ENCODE data around the gene HAGHL. TPM values are rescaled to one million over a fixed set of nuclear protein-coding genes. Genes with fewer than 3 reads are reported as not detected.

HAGHL gene
- total and polyA plus RNA-seq, 12 donors, result 0.35 to 63.5 (median 6.0) TPM; not detected in 1

- TF ChIP-seq, protein P1, sequence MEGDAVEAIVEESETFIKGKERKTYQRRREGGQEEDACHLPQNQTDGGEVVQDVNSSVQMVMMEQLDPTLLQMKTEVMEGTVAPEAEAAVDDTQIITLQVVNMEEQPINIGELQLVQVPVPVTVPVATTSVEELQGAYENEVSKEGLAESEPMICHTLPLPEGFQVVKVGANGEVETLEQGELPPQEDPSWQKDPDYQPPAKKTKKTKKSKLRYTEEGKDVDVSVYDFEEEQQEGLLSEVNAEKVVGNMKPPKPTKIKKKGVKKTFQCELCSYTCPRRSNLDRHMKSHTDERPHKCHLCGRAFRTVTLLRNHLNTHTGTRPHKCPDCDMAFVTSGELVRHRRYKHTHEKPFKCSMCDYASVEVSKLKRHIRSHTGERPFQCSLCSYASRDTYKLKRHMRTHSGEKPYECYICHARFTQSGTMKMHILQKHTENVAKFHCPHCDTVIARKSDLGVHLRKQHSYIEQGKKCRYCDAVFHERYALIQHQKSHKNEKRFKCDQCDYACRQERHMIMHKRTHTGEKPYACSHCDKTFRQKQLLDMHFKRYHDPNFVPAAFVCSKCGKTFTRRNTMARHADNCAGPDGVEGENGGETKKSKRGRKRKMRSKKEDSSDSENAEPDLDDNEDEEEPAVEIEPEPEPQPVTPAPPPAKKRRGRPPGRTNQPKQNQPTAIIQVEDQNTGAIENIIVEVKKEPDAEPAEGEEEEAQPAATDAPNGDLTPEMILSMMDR (IDR thresholded peaks at IDR 0.05), result no peak
- no peak for TF ChIP-seq POLR2A (IDR thresholded peaks at IDR 0.05)
- Histone ChIP-seq H3K27me3 (peaks cover 3% of the 10 kb centered on the region), H3K36me3 (replicated peaks in 1 of 2) (no peaks in the 10 kb centered on the region), H3K27ac (peak overlapping the region in 2 of 5 donors; percentile 56 to 62), H3K4me1 (replicated peaks in 1 of 2) (peaks cover 23 to 34% of the 10 kb centered on the region in 2 donors), H3K4me3 (peak overlapping the region in 2 of 4 donors; percentile 37 to 76), H3K9me3 (replicated peaks in 1 of 3) (no peaks in the 10 kb centered on the region)
- intact Hi-C loops (cut with DNase I), result loop anchor here in 1 of 2 donors (10.0 kb wide), 1 partner anchor 339 kb away; no protein-coding TSS in a partner anchor
- peak; percentile 78 to 92 (median 84) for DNase-seq
- 15 to 30% (median 20%) methylated on average over 7 to 12 of the region's 12 CpGs for WGBS, 4 donors
Measured at GRCh38 chr16:716200-716568, 10.7 kb upstream of the HAGHL start.

DNA sequence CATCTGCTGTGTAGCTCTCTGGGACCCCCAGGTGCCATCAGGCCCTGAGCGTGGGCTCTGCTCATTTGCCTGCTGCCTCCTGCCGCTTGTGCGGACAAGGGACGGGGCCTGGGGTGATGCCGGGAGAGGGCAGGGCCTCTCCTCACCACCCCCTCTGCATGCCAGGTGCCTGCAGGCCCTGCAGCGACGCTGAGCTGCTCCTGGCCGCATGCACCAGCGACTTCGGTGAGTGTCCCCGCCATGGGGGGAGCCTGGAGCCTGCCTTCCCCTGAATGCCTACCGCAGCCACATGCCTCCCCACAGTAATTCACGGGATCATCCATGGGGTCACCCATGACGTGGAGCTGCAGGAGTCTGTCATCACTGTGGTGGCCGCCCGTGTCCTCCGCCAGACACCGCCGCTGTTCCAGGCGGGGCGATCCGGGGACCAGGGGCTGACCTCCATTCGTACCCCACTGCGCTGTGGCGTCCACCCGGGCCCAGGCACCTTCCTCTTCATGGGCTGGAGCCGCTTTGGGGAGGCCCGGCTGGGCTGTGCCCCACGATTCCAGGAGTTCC is 10.1 kb upstream of the HAGHL start:
- no peaks in the 10 kb centered on the region for H3K36me3 ChIP-seq (replicated peaks in 1 of 2)
- H3K9me3 ChIP-seq (replicated peaks in 1 of 3), result no peaks in the 10 kb centered on the region
- H3K27me3 ChIP-seq, result no peaks in the 10 kb centered on the region
- no peak for TF ChIP-seq POLR2A (IDR thresholded peaks at IDR 0.05)
- TF ChIP-seq, protein P1 (IDR thresholded peaks at IDR 0.05), result no peak
- peak overlapping the region in 1 of 5 donors; percentile 56 for H3K27ac ChIP-seq
- DNase-seq, result no peak
- 76 to 93% (median 86%) methylated on average over 9 to 29 of the region's 29 CpGs for WGBS, 4 donors
- H3K4me3 ChIP-seq, result no peak overlapping the region
- intact Hi-C loops (cut with DNase I), result loop anchor here in 1 of 2 donors (10.0 kb wide), 1 partner anchor 338 kb away; no protein-coding TSS in a partner anchor
- peaks cover 28 to 38% of the 10 kb centered on the region in 2 donors for H3K4me1 ChIP-seq (replicated peaks in 1 of 2)

- Histone ChIP-seq H3K4me3 (no peak overlapping the region), H3K27ac (peak overlapping the region in 1 of 5 donors; percentile 21), H3K27me3 (no peaks in the 10 kb centered on the region), H3K4me1 (replicated peaks in 1 of 2) (peaks cover 29 to 37% of the 10 kb centered on the region in 2 donors), H3K9me3 (replicated peaks in 1 of 3) (no peaks in the 10 kb centered on the region), H3K36me3 (replicated peaks in 1 of 2) (no peaks in the 10 kb centered on the region)
- WGBS, 4 donors, result 73 to 84% (median 74%) methylated on average over 15 to 32 of the region's 32 CpGs
- TF ChIP-seq, protein P1 (IDR thresholded peaks at IDR 0.05), result no peak
- no peak for TF ChIP-seq POLR2A (IDR thresholded peaks at IDR 0.05)
- DNase-seq, result no peak
- intact Hi-C loops (cut with DNase I), result loop anchor here in 1 of 2 donors (10.0 kb wide), 1 partner anchor 337 kb away; no protein-coding TSS in a partner anchor
Measured at GRCh38 chr16:717450-718245, 9.3 kb upstream of the HAGHL start.

DNA sequence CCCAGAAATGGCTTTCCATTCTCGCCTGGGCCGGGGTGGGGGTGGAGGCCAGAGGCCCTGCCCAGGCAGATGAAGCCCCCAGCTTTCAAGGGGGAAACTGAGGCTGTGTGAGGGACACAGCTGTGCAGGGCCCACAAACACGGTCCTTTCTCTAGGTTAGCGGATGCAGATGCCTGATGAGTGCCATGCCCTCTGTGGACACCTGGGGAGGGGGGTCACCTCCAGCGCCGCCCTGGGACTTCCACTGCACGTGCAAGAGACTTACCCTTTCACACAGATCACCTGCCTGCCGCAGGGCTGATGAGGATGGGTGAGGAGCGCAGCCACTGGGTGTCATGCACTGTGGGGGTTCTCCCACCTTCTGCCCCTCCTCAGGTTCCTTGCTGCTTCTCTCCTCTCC is 8.5 kb upstream of the HAGHL start:
- TF ChIP-seq, protein P1 (IDR thresholded peaks at IDR 0.05), result no peak
- no peak for TF ChIP-seq POLR2A (IDR thresholded peaks at IDR 0.05)
- no peaks in the 10 kb centered on the region for H3K36me3 ChIP-seq (replicated peaks in 1 of 2)
- no peak overlapping the region for H3K27ac ChIP-seq
- intact Hi-C loops (cut with DNase I), result loop anchor here in 1 of 2 donors (10.0 kb wide), 1 partner anchor 336 kb away; no protein-coding TSS in a partner anchor
- H3K4me3 ChIP-seq, result no peak overlapping the region
- peak in 1 of 7 donors; percentile 61 for DNase-seq
- H3K9me3 ChIP-seq (replicated peaks in 1 of 3), result no peaks in the 10 kb centered on the region
- peaks cover 29 to 37% of the 10 kb centered on the region in 2 donors for H3K4me1 ChIP-seq (replicated peaks in 1 of 2)
- 86 to 98% (median 91%) methylated on average over 3 to 9 of the region's 9 CpGs for WGBS, 4 donors
- H3K27me3 ChIP-seq, result no peaks in the 10 kb centered on the region

All from adrenal gland (tissue), 12 donors.